HepG2 (cell line): Measurements from ENCODE around the gene IDUA. TPM values are rescaled to one million over a fixed set of nuclear protein-coding genes. Genes with fewer than 3 reads are reported as not detected.
A peak's percentile ranks its signal among the peaks of the same experiment; 100 is the strongest.

Experiments
- ATAC-seq: fragments of 200-7000 bp; cut with Tn5 transposase; 3 replicates; pipeline ENCODE4 v1.9.1; 2020; ENCODE audit warnings: mild to moderate bottlenecking, moderate library complexity
- BruUV-seq: library from RNA; stranded (reverse); fragments of 400-500 nt; replicated peaks from 2 replicates; lab custom pipeline; 2021; lab: Mats Ljungman, UMichigan
- CTCF ChIA-PET: fragments of 300-600 bp; formaldehyde crosslinking; extraction: SDS; loops from one replicate; lab custom pipeline; 2021; ENCODE audit warnings: low total read pairs, inconsistent platforms, low intra/inter-chr PET ratio; lab: Yijun Ruan, JAX
- POLR2A ChIA-PET: fragments of 350-600 bp; sonication (Branson Sonifier 250); formaldehyde crosslinking; loops from one replicate; lab custom pipeline; 2020; ENCODE audit warnings: antibody characterized with exemption, inconsistent platforms; lab: Yijun Ruan, JAX
- DNase-seq: peaks from one replicate; pipeline ENCODE4 v3.0.0-alpha.2; 2015; ENCODE audit warnings: low spot score
- FAIRE-seq: peaks from 3 replicates; lab custom pipeline; 2011; peaks lifted over from hg19 to GRCh38; lab: Jason Lieb, UNC
- H2AFZ ChIP-seq: one replicate; pipeline ENCODE4 v1.6.1; 2011; ENCODE audit warnings: low read length, inconsistent platforms
- H3K27ac ChIP-seq: fragments of 300-600 bp; 3 replicates; pipeline ENCODE4 v1.8.0; 2011; ENCODE audit warnings: mixed run types, mild to moderate bottlenecking, mixed read lengths, low read length, inconsistent platforms; ENCODE audit not compliant: insufficient read depth; ENCODE audit errors: extremely low read length
- H3K27me3 ChIP-seq, 2 experiments: fragments of 200-600 bp in 1 of 2; 2 replicates in 1 of 2; 3 replicates in 1 of 2; pipeline versions ENCODE4 v1.6.0 to v1.8.0; 2011; ENCODE audit warnings: low read length in 2 of 2, mild to moderate bottlenecking in 2 of 2, moderate library complexity in 2 of 2, inconsistent platforms in 1 of 2; ENCODE audit not compliant: insufficient read depth in 2 of 2, control insufficient read depth in 1 of 2
- H3K36me3 ChIP-seq, 2 experiments: fragments of 200-600 bp in 1 of 2; replicated peaks in 1 of 2; 2 replicates in 1 of 2; 3 replicates in 1 of 2; pipeline versions ENCODE4 v1.5.1 to v1.8.0; 2011; ENCODE audit warnings: low read length in 2 of 2, inconsistent platforms in 1 of 2; ENCODE audit not compliant: insufficient read depth in 2 of 2, control insufficient read depth in 1 of 2
- H3K4me1 ChIP-seq: 2 replicates; pipeline ENCODE4 v1.5.1; 2012; ENCODE audit warnings: low read length, inconsistent platforms; ENCODE audit not compliant: insufficient read depth
- H3K4me2 ChIP-seq: 2 replicates; pipeline ENCODE4 v1.6.0; 2011; ENCODE audit warnings: low read depth, low read length, inconsistent platforms
- H3K4me3 ChIP-seq, 3 experiments: fragments of 200-600 bp in 1 of 3; sonication (generic), shearing (Covaris generic) in 1 of 3; replicated peaks in 1 of 3; 2 replicates each; pipeline ENCODE4 v1.5.1; 2011 to 2016; ENCODE audit warnings: low read length in 3 of 3, inconsistent platforms in 2 of 3, low read depth in 2 of 3, mild to moderate bottlenecking in 2 of 3, control low read depth in 1 of 3, mixed read lengths in 1 of 3; ENCODE audit not compliant: insufficient read depth in 1 of 3
- H3K79me2 ChIP-seq: one replicate; pipeline ENCODE4 v1.6.1; 2011; ENCODE audit warnings: low read length, inconsistent platforms; ENCODE audit not compliant: insufficient read depth
- H3K9ac ChIP-seq: 2 replicates; pipeline ENCODE4 v1.6.0; 2011; ENCODE audit warnings: mild to moderate bottlenecking, low read depth, low read length, inconsistent platforms; ENCODE audit not compliant: insufficient read depth
- H3K9me3 ChIP-seq: 2 replicates; pipeline ENCODE4 v1.5.1; 2012; ENCODE audit warnings: mild to moderate bottlenecking, low read length
- H4K20me1 ChIP-seq: 2 replicates; pipeline ENCODE4 v1.6.0; 2011; ENCODE audit warnings: inconsistent platforms, mild to moderate bottlenecking, low read length, moderate library complexity; ENCODE audit not compliant: insufficient read depth
- PHF8 ChIP-seq: sonication (generic); formaldehyde crosslinking; IDR thresholded peaks from 2 replicates; pipeline ENCODE4 v1.5.0; 2020; ENCODE audit warnings: missing genetic modification reagents
- TEAD2 ChIP-seq: sonication (generic); formaldehyde crosslinking; IDR thresholded peaks from 2 replicates; pipeline ENCODE4 v1.9.0; 2021; ENCODE audit warnings: missing genetic modification reagents
- WGBS: methylation state at CpG from one replicate; pipeline ENCODE4 v1.1.6; 2017; ENCODE audit warnings: low lambda C conversion rate; 5-methylcytosine and 5-hydroxymethylcytosine counted together
- in situ Hi-C: cut with HindIII; loops from 2 replicates; pipeline ENCODE4 v1.10.0; 2017; ENCODE audit warnings: low pct_unique_long_range_greater_than_20kb; ENCODE audit not compliant: extremely low pct_ligation_motif_present
- intact Hi-C: fragments of 100-400 bp; cut with micrococcal nuclease; formaldehyde crosslinking; loops from one replicate; pipeline ENCODE4 v1.10.0; 2022; ENCODE audit not compliant: unreplicated experiment
- polyA plus RNA-seq, 8 experiments: library from polyadenylated mRNA; depleted of rRNA in 3 of 8; stranded (reverse) in 7 of 8; unstranded in 1 of 8; fragments of >200 nt; fragmentation: Illumina TruSeq in 4 of 8; extraction: Trizol in 4 of 8; gene quantifications; 2 replicates each; pipeline versions ENCODE4 v1.2.1 to v1.2.3, GENCODE V29; 2011 to 2016; ENCODE audit warnings: low read depth in 4 of 8, missing spikeins in 1 of 8, mixed read lengths in 1 of 8; ENCODE audit not compliant: insufficient read depth in 1 of 8
- total RNA-seq, 5 experiments: library from RNA; depleted of rRNA; stranded (reverse); fragments of >200 nt; fragmentation: Illumina TruSeq; extraction: Trizol; gene quantifications; 2 replicates each; pipeline ENCODE4 v1.2.3, GENCODE V29; 2016; ENCODE audit warnings: low read depth in 1 of 5
- TF ChIP-seq, protein P1 (sequence below): sonication (generic); formaldehyde crosslinking; IDR thresholded peaks from 2 replicates; pipeline ENCODE4 v1.4.0; 2020; ENCODE audit warnings: missing genetic modification reagents
- TF ChIP-seq, protein P2 (sequence below): sonication (generic); formaldehyde crosslinking; IDR thresholded peaks from 2 replicates; pipeline ENCODE4 v1.4.0; 2020; ENCODE audit warnings: missing genetic modification reagents

IDUA gene
- total and polyA plus RNA-seq, 2 of the 13 experiments (the other 11 are each of a cell fraction or from before 2014, with no cell fraction given), result 0.77 to 1.0 TPM

DNA sequence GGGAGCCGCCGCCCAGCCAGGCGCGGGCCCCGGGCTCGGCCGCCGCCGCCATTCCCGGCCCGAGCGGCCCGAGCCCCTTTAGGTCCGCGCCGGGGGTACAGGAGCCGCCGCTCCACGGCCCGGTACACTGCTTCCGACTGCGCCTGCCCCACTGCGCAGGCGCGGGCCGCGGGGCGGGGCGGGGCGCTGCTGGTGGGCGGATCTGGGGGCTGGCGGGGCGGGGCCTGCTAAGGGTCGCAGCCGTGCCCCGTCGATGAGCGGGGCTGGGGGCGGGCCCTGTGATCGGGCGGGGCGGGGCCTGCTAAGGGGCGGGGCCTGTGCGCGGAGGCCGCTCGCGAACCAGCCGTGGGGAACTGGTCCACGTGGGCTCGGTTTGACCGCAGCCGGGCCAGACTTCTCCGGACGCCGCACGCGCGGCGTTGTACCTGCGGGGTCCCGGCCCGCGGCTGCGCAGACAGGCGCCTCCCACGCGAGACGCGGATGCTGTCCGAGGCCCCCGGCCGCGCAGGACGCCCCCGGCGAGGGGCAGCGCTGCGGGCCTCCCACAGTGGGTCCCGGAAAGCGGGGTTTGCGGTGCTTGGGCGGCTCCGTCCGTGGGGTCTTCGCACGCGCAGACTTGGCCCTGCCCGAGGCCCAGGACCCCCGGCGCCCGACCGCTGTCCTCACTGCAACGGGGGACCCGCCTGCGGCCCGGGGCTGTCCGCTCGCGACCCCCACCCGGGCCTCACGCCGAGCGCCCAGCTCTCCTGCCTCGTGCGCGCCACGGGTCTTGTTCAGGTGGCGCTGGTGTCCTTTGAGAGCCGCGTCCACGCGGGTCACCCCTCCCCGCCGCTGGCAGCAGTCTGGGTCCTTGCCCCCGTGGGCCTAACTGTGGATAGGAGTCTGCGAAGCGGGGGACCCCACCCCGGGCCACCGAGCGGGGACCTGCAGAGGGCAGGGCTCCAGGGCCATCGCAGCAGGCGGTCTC is 13.1 kb upstream of the IDUA start, which contains the start of gene DGKQ:
TSS of gene DGKQ (minus strand) at position 139 of the 967 bp plus-strand sequence. CDS start at position 52, 87 bp downstream.
- DNase-seq (peak; percentile 48), FAIRE-seq (no peak), ATAC-seq (peak; percentile 67)
- ChIA-PET CTCF (no interaction called here), POLR2A (interaction anchor here (1.4 kb wide), 1 partner anchor 42 kb away, joined by 4 read pairs; the partner anchor contains the start of genes GAK and TMEM175)
- Histone ChIP-seq H3K4me3 (peak within 1 kb of the TSS; percentile 74 to 87 (median 81)), H3K36me3 (no peaks in the 10 kb centered on the region), H3K4me1 (peaks cover 21% of the 10 kb centered on the region), H4K20me1 (peaks cover 3% of the 10 kb centered on the region; the same call in 1 of the 2 replicates), H3K9ac (peak within 1 kb of the TSS; percentile 67), H3K4me2 (peak within 1 kb of the TSS; percentile 98), H2AFZ (no peak within 1 kb of the TSS), H3K27me3 (peaks cover 0 to 3% of the 10 kb centered on the region in 2 experiments; a peak in 2 of 5 replicates), H3K27ac (no peak within 1 kb of the TSS), H3K9me3 (no peaks in the 10 kb centered on the region), H3K79me2 (no peaks in the 10 kb centered on the region)
- intact Hi-C loops (loop anchor here (2.0 kb wide), 1 partner anchor 19 kb away; the partner anchor contains the start of gene SLC26A1), in situ Hi-C loops (no loop called here)
- 58% methylated on average over 11 of the region's 123 CpGs for WGBS
- no TSS peak for BruUV-seq
- TF ChIP-seq PHF8 (CRISPR knock-in tag) (peak; percentile 16; the same call in 1 of the 2 replicates), TEAD2 (CRISPR knock-in tag) (no peak)
- TF ChIP-seq, protein P1, sequence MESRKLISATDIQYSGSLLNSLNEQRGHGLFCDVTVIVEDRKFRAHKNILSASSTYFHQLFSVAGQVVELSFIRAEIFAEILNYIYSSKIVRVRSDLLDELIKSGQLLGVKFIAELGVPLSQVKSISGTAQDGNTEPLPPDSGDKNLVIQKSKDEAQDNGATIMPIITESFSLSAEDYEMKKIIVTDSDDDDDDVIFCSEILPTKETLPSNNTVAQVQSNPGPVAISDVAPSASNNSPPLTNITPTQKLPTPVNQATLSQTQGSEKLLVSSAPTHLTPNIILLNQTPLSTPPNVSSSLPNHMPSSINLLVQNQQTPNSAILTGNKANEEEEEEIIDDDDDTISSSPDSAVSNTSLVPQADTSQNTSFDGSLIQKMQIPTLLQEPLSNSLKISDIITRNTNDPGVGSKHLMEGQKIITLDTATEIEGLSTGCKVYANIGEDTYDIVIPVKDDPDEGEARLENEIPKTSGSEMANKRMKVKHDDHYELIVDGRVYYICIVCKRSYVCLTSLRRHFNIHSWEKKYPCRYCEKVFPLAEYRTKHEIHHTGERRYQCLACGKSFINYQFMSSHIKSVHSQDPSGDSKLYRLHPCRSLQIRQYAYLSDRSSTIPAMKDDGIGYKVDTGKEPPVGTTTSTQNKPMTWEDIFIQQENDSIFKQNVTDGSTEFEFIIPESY (CRISPR knock-in tag), result peak; percentile 27; the same call in 1 of the 2 replicates
- TF ChIP-seq, protein P2, sequence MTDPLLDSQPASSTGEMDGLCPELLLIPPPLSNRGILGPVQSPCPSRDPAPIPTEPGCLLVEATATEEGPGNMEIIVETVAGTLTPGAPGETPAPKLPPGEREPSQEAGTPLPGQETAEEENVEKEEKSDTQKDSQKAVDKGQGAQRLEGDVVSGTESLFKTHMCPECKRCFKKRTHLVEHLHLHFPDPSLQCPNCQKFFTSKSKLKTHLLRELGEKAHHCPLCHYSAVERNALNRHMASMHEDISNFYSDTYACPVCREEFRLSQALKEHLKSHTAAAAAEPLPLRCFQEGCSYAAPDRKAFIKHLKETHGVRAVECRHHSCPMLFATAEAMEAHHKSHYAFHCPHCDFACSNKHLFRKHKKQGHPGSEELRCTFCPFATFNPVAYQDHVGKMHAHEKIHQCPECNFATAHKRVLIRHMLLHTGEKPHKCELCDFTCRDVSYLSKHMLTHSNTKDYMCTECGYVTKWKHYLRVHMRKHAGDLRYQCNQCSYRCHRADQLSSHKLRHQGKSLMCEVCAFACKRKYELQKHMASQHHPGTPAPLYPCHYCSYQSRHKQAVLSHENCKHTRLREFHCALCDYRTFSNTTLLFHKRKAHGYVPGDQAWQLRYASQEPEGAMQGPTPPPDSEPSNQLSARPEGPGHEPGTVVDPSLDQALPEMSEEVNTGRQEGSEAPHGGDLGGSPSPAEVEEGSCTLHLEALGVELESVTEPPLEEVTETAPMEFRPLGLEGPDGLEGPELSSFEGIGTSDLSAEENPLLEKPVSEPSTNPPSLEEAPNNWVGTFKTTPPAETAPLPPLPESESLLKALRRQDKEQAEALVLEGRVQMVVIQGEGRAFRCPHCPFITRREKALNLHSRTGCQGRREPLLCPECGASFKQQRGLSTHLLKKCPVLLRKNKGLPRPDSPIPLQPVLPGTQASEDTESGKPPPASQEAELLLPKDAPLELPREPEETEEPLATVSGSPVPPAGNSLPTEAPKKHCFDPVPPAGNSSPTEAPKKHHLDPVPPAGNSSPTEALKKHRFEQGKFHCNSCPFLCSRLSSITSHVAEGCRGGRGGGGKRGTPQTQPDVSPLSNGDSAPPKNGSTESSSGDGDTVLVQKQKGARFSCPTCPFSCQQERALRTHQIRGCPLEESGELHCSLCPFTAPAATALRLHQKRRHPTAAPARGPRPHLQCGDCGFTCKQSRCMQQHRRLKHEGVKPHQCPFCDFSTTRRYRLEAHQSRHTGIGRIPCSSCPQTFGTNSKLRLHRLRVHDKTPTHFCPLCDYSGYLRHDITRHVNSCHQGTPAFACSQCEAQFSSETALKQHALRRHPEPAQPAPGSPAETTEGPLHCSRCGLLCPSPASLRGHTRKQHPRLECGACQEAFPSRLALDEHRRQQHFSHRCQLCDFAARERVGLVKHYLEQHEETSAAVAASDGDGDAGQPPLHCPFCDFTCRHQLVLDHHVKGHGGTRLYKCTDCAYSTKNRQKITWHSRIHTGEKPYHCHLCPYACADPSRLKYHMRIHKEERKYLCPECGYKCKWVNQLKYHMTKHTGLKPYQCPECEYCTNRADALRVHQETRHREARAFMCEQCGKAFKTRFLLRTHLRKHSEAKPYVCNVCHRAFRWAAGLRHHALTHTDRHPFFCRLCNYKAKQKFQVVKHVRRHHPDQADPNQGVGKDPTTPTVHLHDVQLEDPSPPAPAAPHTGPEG (CRISPR knock-in tag), result peak; percentile 6; the same call in 1 of the 2 replicates
